ENCODE measurements around the gene ESRRB.

The ESRRB gene

GRCh38 chr14:76450476-76450875 lies 74.5 kb downstream of the ESRRB start:
- CTCF ChIA-PET, result no interaction called here

GRCh38 chr14:76456200-76456599 lies 80.3 kb downstream of the ESRRB start:
- no peak for TF ChIP-seq ZNF629 (tag by site-specific recombination; IDR thresholded peaks at IDR 0.05)
- TF ChIP-seq ZNF654 (tag by site-specific recombination; IDR thresholded peaks at IDR 0.05; ENCODE audit: low read depth), result 0 out of 2 replicates have a peak, but pooled peaks have one; percentile 14
- 0 out of 2 replicates have a peak, but pooled peaks have one; percentile 13 for TF ChIP-seq CTCF (tag by site-specific recombination; IDR thresholded peaks at IDR 0.05)
- peak; percentile 57; the same call in 1 of the 2 replicates for TF ChIP-seq ZNF2 (tag by site-specific recombination; IDR thresholded peaks at IDR 0.05)
- Histone ChIP-seq H3K4me3 (ENCODE audit: low read depth, low read length) (no peak overlapping the region), H3K4me1 (ENCODE audit: control insufficient read depth, insufficient read depth, low read length) (no peaks in the 10 kb centered on the region), H3K36me3 (ENCODE audit: control insufficient read depth in 2 of 2, insufficient read depth in 1 of 2, low read length in 2 of 2) (no peaks in the 10 kb centered on the region), H3K27ac (ENCODE audit: extremely low read depth, low read depth, low read length) (no peak overlapping the region), H3K9me3 (ENCODE audit: control insufficient read depth, insufficient read depth, low read depth, low read length) (no peaks in the 10 kb centered on the region)
- ChIA-PET POLR2A (interaction anchor here (0.7 kb wide), 1 partner anchor 90 kb away, joined by 4 read pairs; no protein-coding TSS in a partner anchor), CTCF (interaction anchor here (0.6 to 2.5 kb wide), 29 partner anchors 9 to 602 kb away, joined by 3 to 17 read pairs (median 4); no protein-coding TSS in a partner anchor)

More at GRCh38 chr14:76450476-76450875, 74.5 kb downstream of the ESRRB start:
- no peak overlapping the region for H3K27ac ChIP-seq (ENCODE audit: extremely low read depth, low read depth, low read length)
- TF ChIP-seq ZBTB11 (tag by site-specific recombination; conservative IDR thresholded peaks at IDR 0.05; ENCODE audit: low read depth) (no peak), ZBTB7A (tag by site-specific recombination; IDR thresholded peaks at IDR 0.05; ENCODE audit: low read depth) (no peak), ZNF223 (tag by site-specific recombination; IDR thresholded peaks at IDR 0.05) (no peak), GLI2 (tag by site-specific recombination; IDR thresholded peaks at IDR 0.05; ENCODE audit: borderline replicate concordance, low read depth) (no peak), ZBTB44 (tag by site-specific recombination; IDR thresholded peaks at IDR 0.05) (no peak), ZNF23 (tag by site-specific recombination; IDR thresholded peaks at IDR 0.05; ENCODE audit: borderline replicate concordance) (no peak), ZNF776 (tag by site-specific recombination; IDR thresholded peaks at IDR 0.05; ENCODE audit: borderline replicate concordance) (no peak), ZNF548 (tag by site-specific recombination; IDR thresholded peaks at IDR 0.05) (no peak), ZXDB (tag by site-specific recombination; IDR thresholded peaks at IDR 0.05) (no peak), ZNF140 (tag by site-specific recombination; IDR thresholded peaks at IDR 0.05) (no peak), ZFHX2 (tag by site-specific recombination; conservative IDR thresholded peaks at IDR 0.05) (no peak), ZFP3 (tag by site-specific recombination; IDR thresholded peaks at IDR 0.05; ENCODE audit: low read depth) (no peak), ZNF677 (tag by site-specific recombination; IDR thresholded peaks at IDR 0.05) (no peak)
- no peaks in the 10 kb centered on the region for H3K4me1 ChIP-seq (ENCODE audit: control insufficient read depth, insufficient read depth, low read length)
- H3K36me3 ChIP-seq (ENCODE audit: control insufficient read depth in 2 of 2, insufficient read depth in 1 of 2, low read length in 2 of 2), result no peaks in the 10 kb centered on the region
- H3K4me3 ChIP-seq (ENCODE audit: low read depth, low read length), result no peak overlapping the region
- H3K9me3 ChIP-seq (ENCODE audit: control insufficient read depth, insufficient read depth, low read depth, low read length), result no peaks in the 10 kb centered on the region
- POLR2A ChIA-PET, result no interaction called here
